Smooth muscle cell (in vitro differentiated cells): Measurements from ENCODE around the gene CARD14. TPM values are rescaled to one million over a fixed set of nuclear protein-coding genes. Genes with fewer than 3 reads are reported as not detected.

Source experiments
- DNase-seq: peaks from one replicate; lab custom pipeline; 2025; ENCODE audit not compliant: unreplicated experiment; lab: John Stamatoyannopoulos, UW
- H2AFZ ChIP-seq: fragments of 200-600 bp; sonication (generic); 2 replicates; pipeline ENCODE4 v1.6.0; 2016; ENCODE audit warnings: antibody characterized with exemption, low read depth, mild to moderate bottlenecking
- H3F3A ChIP-seq: fragments of 200-600 bp; sonication (generic); 2 replicates; pipeline ENCODE4 v1.6.0; 2017; ENCODE audit warnings: antibody characterized with exemption, low read depth
- H3K27ac ChIP-seq: fragments of 200-600 bp; sonication (generic); 2 replicates; pipeline ENCODE4 v1.5.1; 2016; ENCODE audit warnings: low read depth, mild to moderate bottlenecking
- H3K27me3 ChIP-seq: fragments of 200-600 bp; sonication (generic); 2 replicates; pipeline ENCODE4 v1.6.1; 2016; ENCODE audit warnings: low read depth, mild to moderate bottlenecking
- H3K36me3 ChIP-seq: fragments of 200-600 bp; sonication (generic); 2 replicates; pipeline ENCODE4 v1.5.1; 2016; ENCODE audit warnings: low read depth
- H3K4me1 ChIP-seq: fragments of 200-600 bp; sonication (generic); 2 replicates; pipeline ENCODE4 v1.5.1; 2016; ENCODE audit warnings: low read depth
- H3K4me2 ChIP-seq: fragments of 200-600 bp; sonication (generic); 2 replicates; pipeline ENCODE4 v1.6.0; 2016; ENCODE audit warnings: mild to moderate bottlenecking
- H3K4me3 ChIP-seq: fragments of 200-600 bp; sonication (generic); 2 replicates; pipeline ENCODE4 v1.5.1; 2016; ENCODE audit warnings: mild to moderate bottlenecking
- H3K79me2 ChIP-seq: fragments of 200-600 bp; sonication (generic); 2 replicates; pipeline ENCODE4 v1.6.0; 2016; ENCODE audit warnings: low read depth, mild to moderate bottlenecking
- H3K9ac ChIP-seq: fragments of 200-600 bp; sonication (generic); 2 replicates; pipeline ENCODE4 v1.6.0; 2016; ENCODE audit warnings: low read depth
- H3K9me3 ChIP-seq: fragments of 200-600 bp; sonication (generic); replicated peaks from 2 replicates; pipeline ENCODE4 v1.5.1; 2016; ENCODE audit warnings: low read depth
- H4K20me1 ChIP-seq: fragments of 200-600 bp; sonication (generic); 2 replicates; pipeline ENCODE4 v1.6.0; 2016; ENCODE audit warnings: low read depth
- CTCF ChIP-seq: fragments of 200-600 bp; sonication (generic); IDR thresholded peaks from 2 replicates; pipeline ENCODE4 v1.5.1; 2017; ENCODE audit warnings: borderline replicate concordance, mild to moderate bottlenecking, antibody characterized with exemption; ENCODE audit not compliant: insufficient read depth, poor library complexity, severe bottlenecking
- WGBS: methylation state at CpG from one replicate; pipeline ENCODE4 v1.1.7; 2016; ENCODE audit warnings: low lambda C conversion rate; 5-methylcytosine and 5-hydroxymethylcytosine counted together
- polyA plus RNA-seq: library from polyadenylated mRNA; unstranded; fragments of >200 nt; fragmentation: Nextera tagmentation; extraction: Ambion mirVana; gene quantifications from 2 replicates; pipeline ENCODE4 v1.2.1, GENCODE V29; 2016
- total RNA-seq: library from RNA; depleted of rRNA; stranded (reverse); fragments of >200 nt; gene quantifications from 2 replicates; pipeline ENCODE4 v1.2.3, GENCODE V29; 2014

The CARD14 gene
- total and polyA plus RNA-seq, 2 experiments from 2014 or later: 1.0 to 1.8 TPM

DNA sequence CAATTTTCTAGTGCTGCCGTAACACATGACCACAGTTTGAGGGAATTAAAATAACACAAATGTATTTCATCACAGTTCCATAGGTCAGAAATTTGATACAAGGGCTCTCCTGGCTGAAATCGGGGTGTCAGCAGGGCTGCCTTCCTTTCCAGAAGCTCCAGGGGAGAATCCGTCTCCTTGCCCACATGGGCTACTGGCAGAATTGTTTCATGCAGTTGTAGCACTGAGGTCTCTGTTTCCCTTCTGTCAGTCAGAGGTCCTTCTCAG lies 43.4 kb upstream of the CARD14 start:
- no peaks in the 10 kb centered on the region for H4K20me1 ChIP-seq
- H2AFZ ChIP-seq: no peak overlapping the region
- WGBS: 90% methylated on average over 3 of the region's 3 CpGs
- no peak for DNase-seq
- no peak overlapping the region for H3K27ac ChIP-seq
- peaks cover 11% of the 10 kb centered on the region for H3K4me1 ChIP-seq
- H3K9me3 ChIP-seq: no peaks in the 10 kb centered on the region
- H3K4me2 ChIP-seq: no peak overlapping the region
- no peak overlapping the region for H3K4me3 ChIP-seq
- H3K79me2 ChIP-seq: no peaks in the 10 kb centered on the region
- no peaks in the 10 kb centered on the region for H3K36me3 ChIP-seq
- H3F3A ChIP-seq: no peaks in the 10 kb centered on the region
- no peaks in the 10 kb centered on the region for H3K27me3 ChIP-seq
- TF ChIP-seq CTCF: no peak
- no peak overlapping the region for H3K9ac ChIP-seq

- H3K36me3 ChIP-seq: no peaks in the 10 kb centered on the region
- TF ChIP-seq CTCF: no peak
Measured at GRCh38 chr17:80129006-80129565, 40.7 kb upstream of the CARD14 start.

DNA sequence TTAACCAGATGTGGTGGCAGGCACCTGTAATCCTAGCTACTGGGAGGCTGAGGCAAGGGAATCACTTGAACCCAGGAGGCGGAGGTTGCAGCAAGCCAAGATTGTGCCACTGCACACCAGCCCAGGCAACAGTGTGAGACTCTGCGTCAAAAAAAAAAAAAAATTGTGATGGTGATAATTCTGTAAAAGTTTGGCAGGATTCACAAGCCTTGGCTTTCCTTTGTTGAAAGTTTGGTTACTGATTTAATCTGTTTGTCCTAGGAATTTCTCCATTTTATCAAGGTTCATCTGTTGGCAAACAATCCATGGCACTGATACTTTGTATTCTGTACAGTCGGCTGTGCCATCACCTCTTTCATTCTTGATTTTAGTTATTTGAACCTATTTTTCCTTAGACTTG lies 38.8 kb upstream of the CARD14 start:
- no peaks in the 10 kb centered on the region for H3K79me2 ChIP-seq
- H4K20me1 ChIP-seq: no peaks in the 10 kb centered on the region
- no peak overlapping the region for H3K4me2 ChIP-seq
- H3K27ac ChIP-seq: no peak overlapping the region
- TF ChIP-seq CTCF: no peak
- H3F3A ChIP-seq: no peaks in the 10 kb centered on the region
- no peak overlapping the region for H3K4me3 ChIP-seq
- DNase-seq: no peak
- H3K9ac ChIP-seq: no peak overlapping the region
- no peaks in the 10 kb centered on the region for H3K4me1 ChIP-seq
- no peak overlapping the region for H2AFZ ChIP-seq
- H3K9me3 ChIP-seq: no peaks in the 10 kb centered on the region
- peaks cover 13% of the 10 kb centered on the region for H3K36me3 ChIP-seq
- WGBS: 98% methylated on average over 3 of the region's 3 CpGs
- H3K27me3 ChIP-seq: no peaks in the 10 kb centered on the region

More at GRCh38 chr17:80129006-80129565, 40.7 kb upstream of the CARD14 start:
- no peak overlapping the region for H2AFZ ChIP-seq
- no peak overlapping the region for H3K9ac ChIP-seq
- no peak overlapping the region for H3K27ac ChIP-seq
- no peaks in the 10 kb centered on the region for H3K27me3 ChIP-seq
- no peaks in the 10 kb centered on the region for H3F3A ChIP-seq
- H3K4me1 ChIP-seq: peaks cover 7% of the 10 kb centered on the region
- no peaks in the 10 kb centered on the region for H3K79me2 ChIP-seq
- H4K20me1 ChIP-seq: no peaks in the 10 kb centered on the region
- WGBS: 44% methylated on average over 4 of the region's 4 CpGs
- H3K4me3 ChIP-seq: no peak overlapping the region
- no peaks in the 10 kb centered on the region for H3K9me3 ChIP-seq
- no peak for DNase-seq
- no peak overlapping the region for H3K4me2 ChIP-seq

DNA sequence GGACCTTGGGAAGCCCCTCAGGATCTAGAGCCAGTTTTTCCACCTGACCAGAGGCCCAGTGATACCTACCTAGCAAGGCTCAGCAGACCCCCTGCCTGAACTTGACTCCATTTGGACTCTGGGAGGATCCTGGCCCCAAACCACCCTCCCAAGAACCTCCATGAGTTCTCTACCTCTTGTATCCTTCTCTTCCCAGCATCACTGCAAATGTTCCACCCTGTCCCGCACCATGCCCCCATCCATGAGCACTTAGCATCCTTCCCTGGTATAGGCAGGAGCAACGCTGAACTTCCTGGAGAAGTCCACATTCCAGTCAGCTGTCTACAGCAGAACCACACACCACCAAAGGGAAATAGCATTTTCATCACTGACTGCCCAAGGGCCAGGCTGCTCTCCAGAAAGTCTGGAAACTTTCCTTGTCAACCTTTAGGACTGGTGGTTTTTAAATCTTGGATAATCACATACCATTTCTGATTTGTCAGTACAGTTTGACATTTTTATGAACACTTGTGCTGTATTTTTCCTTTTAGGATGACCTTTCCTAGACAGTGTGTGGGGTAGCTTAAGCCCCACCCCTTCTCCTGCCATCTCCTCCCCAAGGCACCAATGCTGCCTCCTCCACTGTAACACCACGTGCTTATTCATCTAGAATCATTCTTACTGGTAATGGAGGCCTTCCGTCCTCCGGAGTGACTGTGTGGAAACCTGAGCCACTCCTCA lies 36.8 kb upstream of the CARD14 start:
- TF ChIP-seq CTCF: no peak
- Histone ChIP-seq H2AFZ (no peak overlapping the region), H3K9me3 (no peaks in the 10 kb centered on the region), H3K79me2 (no peaks in the 10 kb centered on the region), H3K4me3 (no peak overlapping the region), H3K9ac (no peak overlapping the region), H3K4me1 (no peaks in the 10 kb centered on the region), H3K4me2 (no peak overlapping the region), H3K27me3 (no peaks in the 10 kb centered on the region), H3K36me3 (peaks cover 21% of the 10 kb centered on the region), H4K20me1 (no peaks in the 10 kb centered on the region), H3F3A (no peaks in the 10 kb centered on the region), H3K27ac (no peak overlapping the region)
- 93% methylated on average over 5 of the region's 5 CpGs for WGBS
- DNase-seq: no peak
